GM12878 (cell line): ENCODE data around the gene SLC4A9.

Source experiments
- EP300 ChIP-seq, 2 experiments: fragments of 150-350 bp in 1 of 2; IDR thresholded peaks; 2 replicates each; pipeline ENCODE4 v1.6.1; 2011 to 2012; ENCODE audit warnings: low read depth in 2 of 2, low read length in 2 of 2, borderline replicate concordance in 1 of 2, improper control_type of control experiment in 1 of 2, inconsistent platforms in 1 of 2; ENCODE audit not compliant: control insufficient read depth in 1 of 2
- MTA2 ChIP-seq: fragments of 450-650 bp; IDR thresholded peaks from 2 replicates; pipeline ENCODE4 v1.6.1; 2016; ENCODE audit warnings: low read depth, mild to moderate bottlenecking, moderate library complexity
- POLR2AphosphoS5 ChIP-seq: IDR thresholded peaks from 2 replicates; pipeline ENCODE4 v1.6.1; 2011; ENCODE audit warnings: mild to moderate bottlenecking, low read length, inconsistent platforms
- YY1 ChIP-seq: IDR thresholded peaks from 2 replicates; pipeline ENCODE4 v1.6.1; 2011; ENCODE audit warnings: low read depth, mild to moderate bottlenecking, low read length

DNA sequence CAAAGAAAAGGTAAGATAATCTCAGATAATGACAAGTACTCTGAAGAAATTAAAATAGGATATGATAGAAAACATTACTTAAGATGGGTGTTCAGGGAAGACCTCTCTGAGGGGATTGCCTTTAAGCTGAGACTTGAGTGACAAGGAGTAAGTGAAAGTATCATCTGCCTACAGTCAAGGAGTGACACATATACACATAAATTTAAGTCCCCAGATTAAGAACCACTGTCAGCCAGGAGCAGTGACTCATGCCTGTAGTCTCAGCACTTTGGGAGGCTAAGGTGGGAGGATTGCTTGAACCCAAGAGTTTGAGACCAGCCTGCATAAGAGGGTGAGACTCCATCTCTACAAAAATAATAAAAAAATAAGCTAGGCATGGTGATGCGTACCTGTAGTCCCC is 22.0 kb downstream of the SLC4A9 start:
- TF ChIP-seq MTA2 (no peak), EP300 (IDR thresholded peaks at IDR 0.05; ENCODE audit: borderline replicate concordance in 1 of 2, control insufficient read depth in 1 of 2, low read depth in 2 of 2, low read length in 2 of 2) (no peak), POLR2AphosphoS5 (no peak), YY1 (no peak)
